Right lobe of liver (tissue), 4 donors: ENCODE measurements around the gene CBL.

Source experiments
- POLR2A ChIP-seq: fragments of 450-650 bp; IDR thresholded peaks from one replicate; pipeline ENCODE4 v1.6.1; 2017; ENCODE audit warnings: antibody characterized with exemption, mild to moderate bottlenecking
- TF ChIP-seq, protein P1 (sequence below), 4 donors: fragments of 200-600 bp in 3 of 4; fragments of 450-650 bp in 1 of 4; IDR thresholded peaks; one replicate each; pipeline versions ENCODE4 v1.5.1 to v1.8.0; 2016 to 2022; ENCODE audit warnings: antibody characterized with exemption in 4 of 4, mild to moderate bottlenecking in 2 of 4
- donor health status: DM: no; HTN: no; CAD: no.
- donor health status: DM: no; HTN: no; CAD: no.
- donor health status: DM: no; HTN: yes; CAD: no.

- TF ChIP-seq, protein P1, sequence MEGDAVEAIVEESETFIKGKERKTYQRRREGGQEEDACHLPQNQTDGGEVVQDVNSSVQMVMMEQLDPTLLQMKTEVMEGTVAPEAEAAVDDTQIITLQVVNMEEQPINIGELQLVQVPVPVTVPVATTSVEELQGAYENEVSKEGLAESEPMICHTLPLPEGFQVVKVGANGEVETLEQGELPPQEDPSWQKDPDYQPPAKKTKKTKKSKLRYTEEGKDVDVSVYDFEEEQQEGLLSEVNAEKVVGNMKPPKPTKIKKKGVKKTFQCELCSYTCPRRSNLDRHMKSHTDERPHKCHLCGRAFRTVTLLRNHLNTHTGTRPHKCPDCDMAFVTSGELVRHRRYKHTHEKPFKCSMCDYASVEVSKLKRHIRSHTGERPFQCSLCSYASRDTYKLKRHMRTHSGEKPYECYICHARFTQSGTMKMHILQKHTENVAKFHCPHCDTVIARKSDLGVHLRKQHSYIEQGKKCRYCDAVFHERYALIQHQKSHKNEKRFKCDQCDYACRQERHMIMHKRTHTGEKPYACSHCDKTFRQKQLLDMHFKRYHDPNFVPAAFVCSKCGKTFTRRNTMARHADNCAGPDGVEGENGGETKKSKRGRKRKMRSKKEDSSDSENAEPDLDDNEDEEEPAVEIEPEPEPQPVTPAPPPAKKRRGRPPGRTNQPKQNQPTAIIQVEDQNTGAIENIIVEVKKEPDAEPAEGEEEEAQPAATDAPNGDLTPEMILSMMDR (IDR thresholded peaks at IDR 0.05), result no peak
- no peak for TF ChIP-seq POLR2A
Measured at GRCh38 chr11:119318240-119319135, 112.3 kb downstream of the CBL start.
